ENCODE data around the gene RASD1. TPM values are rescaled to one million over a fixed set of nuclear protein-coding genes. Genes with fewer than 3 reads are reported as not detected.

Gene RASD1
- polyA plus RNA-seq, 1 of the 3 experiments (the other 2 are of a cell fraction): 0.43 TPM

GRCh38 chr17:17514993-17515933, 19.1 kb upstream of the RASD1 start:
- Histone ChIP-seq H3K27ac (ENCODE audit: low read depth in 2 of 2, low read length in 1 of 2) (peak overlapping the region in 1 of 2 experiments; percentile 82; a peak in 2 of 4 replicates), H3K9me2 (no peaks in the 10 kb centered on the region), H3K36me3 (replicated peaks in 1 of 2; ENCODE audit: control insufficient read depth in 1 of 2, insufficient read depth in 2 of 2, low read length in 1 of 2) (no peaks in the 10 kb centered on the region), H3K9ac (no peak overlapping the region), H3K79me2 (ENCODE audit: insufficient read depth) (no peaks in the 10 kb centered on the region), H3K9me3 (no peaks in the 10 kb centered on the region), H4K20me1 (ENCODE audit: insufficient read depth) (peaks cover 29% of the 10 kb centered on the region; the same call in 1 of the 2 replicates), H3K4me1 (ENCODE audit: control insufficient read depth in 1 of 2, insufficient read depth in 2 of 2, low read depth in 1 of 2, low read length in 1 of 2) (peaks cover 6 to 32% of the 10 kb centered on the region in 2 experiments; a peak in 2 of 4 replicates), H2AFZ (ENCODE audit: low read depth) (no peak overlapping the region), H3K4me2 (no peak overlapping the region), H3K4me3 (ENCODE audit: low read depth in 2 of 2, low read length in 1 of 2) (no peak overlapping the region), H3K27me3 (ENCODE audit: insufficient read depth) (no peaks in the 10 kb centered on the region), H3F3A (replicated peaks; ENCODE audit: insufficient read depth) (no peaks in the 10 kb centered on the region)
- TF ChIP-seq EP300 (IDR thresholded peaks at IDR 0.05; ENCODE audit: borderline replicate concordance in 1 of 2, low read depth in 1 of 2, low read length in 1 of 2) (peak in 1 of 2 experiments; percentile 38; a peak in 1 of 4 replicates), REST (IDR thresholded peaks at IDR 0.05; ENCODE audit: low read depth, low read length) (no peak), RCOR1 (IDR thresholded peaks at IDR 0.05; ENCODE audit: low read length) (no peak), NRF1 (IDR thresholded peaks at IDR 0.05; ENCODE audit: low read depth, low read length) (no peak), GABPA (IDR thresholded peaks at IDR 0.05; ENCODE audit: low read depth) (no peak)
- ChIA-PET CTCF (interaction anchor here (0.9 to 2.7 kb wide), 5 partner anchors 8 to 54 kb away, joined by 3 to 18 read pairs (median 5); partner anchors contain the start of gene RASD1), POLR2A (interaction anchor here (0.9 to 1.2 kb wide), 2 partner anchors 15 to 19 kb away, joined by 3 to 6 read pairs; partner anchors contain the start of gene RASD1)
- DNase-seq: peak; percentile 76
- WGBS (ENCODE audit: low lambda C conversion rate): 87% methylated on average over 17 of the region's 21 CpGs

GRCh38 chr17:17514361-17514992, 18.3 kb upstream of the RASD1 start:
- H4K20me1 ChIP-seq (ENCODE audit: insufficient read depth): peaks cover 29% of the 10 kb centered on the region; the same call in 1 of the 2 replicates
- peaks cover 6 to 32% of the 10 kb centered on the region in 2 experiments; a peak in 2 of 4 replicates for H3K4me1 ChIP-seq (ENCODE audit: control insufficient read depth in 1 of 2, insufficient read depth in 2 of 2, low read depth in 1 of 2, low read length in 1 of 2)
- no peaks in the 10 kb centered on the region for H3K9me3 ChIP-seq
- no peak overlapping the region for H2AFZ ChIP-seq (ENCODE audit: low read depth)
- H3K9ac ChIP-seq: no peak overlapping the region
- H3K9me2 ChIP-seq: no peaks in the 10 kb centered on the region
- CTCF ChIA-PET: interaction anchor here (1.0 to 2.7 kb wide), 4 partner anchors 8 to 99 kb away, joined by 3 to 18 read pairs (median 10); partner anchors contain the start of gene RASD1
- TF ChIP-seq MAX (IDR thresholded peaks at IDR 0.05; ENCODE audit: low read depth): no peak
- no peaks in the 10 kb centered on the region for H3K36me3 ChIP-seq (replicated peaks in 1 of 2; ENCODE audit: control insufficient read depth in 1 of 2, insufficient read depth in 2 of 2, low read length in 1 of 2)
- peak overlapping the region in 1 of 2 experiments; percentile 82; a peak in 2 of 4 replicates for H3K27ac ChIP-seq (ENCODE audit: low read depth in 2 of 2, low read length in 1 of 2)
- no peaks in the 10 kb centered on the region for H3K27me3 ChIP-seq (ENCODE audit: insufficient read depth)
- peak; percentile 59 for DNase-seq
- H3K4me3 ChIP-seq (ENCODE audit: low read depth in 2 of 2, low read length in 1 of 2): no peak overlapping the region
- no peak overlapping the region for H3K4me2 ChIP-seq
- POLR2A ChIA-PET: interaction anchor here (0.9 to 1.2 kb wide), 2 partner anchors 14 to 18 kb away, joined by 3 to 6 read pairs; partner anchors contain the start of gene RASD1
- 82% methylated on average over 8 of the region's 16 CpGs for WGBS (ENCODE audit: low lambda C conversion rate)
- H3F3A ChIP-seq (replicated peaks; ENCODE audit: insufficient read depth): no peaks in the 10 kb centered on the region
- H3K79me2 ChIP-seq (ENCODE audit: insufficient read depth): no peaks in the 10 kb centered on the region

All from SK-N-SH (cell line).